ENCODE data around the gene CXXC1.
"Not testable (repeated sequence)": the region's sequence is repeated elsewhere in the genome, so short reads cannot be mapped to it uniquely, and the experiment has no call there.

The CXXC1 gene

GRCh38 chr18:50297621-50298442 lies 10.3 kb upstream of the CXXC1 start:
- no peak for TF ChIP-seq CTCF (IDR thresholded peaks at IDR 0.05; ENCODE audit: insufficient read depth, low read depth, low read length, missing control alignments)
- DNase-seq (ENCODE audit: low read depth), result peak; percentile 91
- peak overlapping the region; percentile 15 for H3K4me3 ChIP-seq (ENCODE audit: low read depth, low read length)

GRCh38 chr18:50293039-50293438 lies 5.5 kb upstream of the CXXC1 start:
- DNase-seq (ENCODE audit: low read depth), result no peak
- no peak overlapping the region for H3K4me3 ChIP-seq (ENCODE audit: low read depth, low read length)
- no peak for TF ChIP-seq CTCF (IDR thresholded peaks at IDR 0.05; ENCODE audit: insufficient read depth, low read depth, low read length, missing control alignments)

- DNase-seq (ENCODE audit: low read depth), result no peak
- no peak overlapping the region for H3K4me3 ChIP-seq (ENCODE audit: low read depth, low read length)
- TF ChIP-seq CTCF (IDR thresholded peaks at IDR 0.05; ENCODE audit: insufficient read depth, low read depth, low read length, missing control alignments), result no peak
Measured at GRCh38 chr18:50289108-50289443, 1.6 kb upstream of the CXXC1 start.

GRCh38 chr18:50288348-50289107 lies 1.0 kb upstream of the CXXC1 start:
- H3K4me3 ChIP-seq (ENCODE audit: low read depth, low read length), result peak overlapping the region; percentile 75
- DNase-seq (ENCODE audit: low read depth), result not testable (repeated sequence)

GRCh38 chr18:50287028-50287440 lies 458 bp downstream of the CXXC1 start:
- H3K4me3 ChIP-seq (ENCODE audit: low read depth, low read length), result peak overlapping the region; percentile 89
- no peak for DNase-seq (ENCODE audit: low read depth)
- no peak for TF ChIP-seq CTCF (IDR thresholded peaks at IDR 0.05; ENCODE audit: insufficient read depth, low read depth, low read length, missing control alignments)

- peak; percentile 77 for DNase-seq (ENCODE audit: low read depth)
- TF ChIP-seq CTCF (IDR thresholded peaks at IDR 0.05; ENCODE audit: insufficient read depth, low read depth, low read length, missing control alignments), result no peak
- peak overlapping the region; percentile 89 for H3K4me3 ChIP-seq (ENCODE audit: low read depth, low read length)
Measured at GRCh38 chr18:50286391-50287027, 983 bp downstream of the CXXC1 start.

- no peak for DNase-seq (ENCODE audit: low read depth)
- no peak for TF ChIP-seq CTCF (IDR thresholded peaks at IDR 0.05; ENCODE audit: insufficient read depth, low read depth, low read length, missing control alignments)
- H3K4me3 ChIP-seq (ENCODE audit: low read depth, low read length), result peak overlapping the region; percentile 89
Measured at GRCh38 chr18:50285631-50286321, 1.7 kb downstream of the CXXC1 start.

Measured in GM12865 (cell line).